Anterior cingulate cortex (tissue), 58 donors: ENCODE results near the gene PTS.

Experiments used
- DNase-seq, 58 donors: peaks; one replicate each; lab custom pipeline; 2025; lab: John Stamatoyannopoulos, UW

Gene PTS

GRCh38 chr11:112253605-112254242 lies 27.5 kb downstream of the PTS start:
- no peak for DNase-seq

- DNase-seq = peak in 20 of 58 donors; percentile 1 to 36 (median 6)
Measured at GRCh38 chr11:112255067-112255720, 29.0 kb downstream of the PTS start.

GRCh38 chr11:112260490-112260889 lies 34.3 kb downstream of the PTS start, which contains the start of gene PLET1:
Gene PLET1, minus strand, starts transcription at chr11:112260860. Its CDS starts 271 bp downstream, at chr11:112260589.
- DNase-seq = no peak

DNA sequence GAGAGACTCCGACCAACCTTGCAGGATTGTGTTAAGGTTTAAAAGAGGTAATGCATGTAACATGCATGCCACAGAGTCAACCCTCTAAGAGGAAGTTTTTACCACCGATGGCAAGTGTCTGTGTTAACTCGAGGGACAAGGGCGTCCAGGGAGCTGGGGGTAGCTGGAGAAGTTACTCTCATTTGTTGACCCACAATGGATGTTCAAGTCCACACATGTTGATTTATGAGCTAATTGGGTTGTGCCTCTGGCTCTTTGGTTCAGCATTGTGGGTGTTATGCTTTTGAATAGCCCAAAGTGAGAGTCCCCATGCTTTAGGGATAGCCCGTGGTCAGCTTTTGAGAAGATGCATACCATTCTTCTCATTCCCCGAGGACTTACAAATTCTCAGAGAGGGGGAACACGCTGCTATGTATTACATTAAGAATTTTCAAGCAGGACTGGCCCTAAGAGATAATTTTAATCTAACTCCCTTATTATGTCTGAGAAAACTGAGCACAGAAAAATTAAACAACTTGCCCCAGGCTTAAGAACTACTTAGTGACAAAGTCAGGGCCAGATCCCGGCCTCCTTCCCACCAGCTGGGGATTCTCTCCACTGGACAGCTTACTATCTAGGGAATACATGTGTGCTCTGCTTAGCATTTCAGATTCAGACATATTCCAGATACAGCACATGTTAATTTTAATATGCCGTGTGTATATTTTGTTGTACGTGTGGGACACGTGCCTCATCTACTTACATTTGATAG lies 39.6 kb downstream of the PTS start:
- DNase-seq = no peak

DNA sequence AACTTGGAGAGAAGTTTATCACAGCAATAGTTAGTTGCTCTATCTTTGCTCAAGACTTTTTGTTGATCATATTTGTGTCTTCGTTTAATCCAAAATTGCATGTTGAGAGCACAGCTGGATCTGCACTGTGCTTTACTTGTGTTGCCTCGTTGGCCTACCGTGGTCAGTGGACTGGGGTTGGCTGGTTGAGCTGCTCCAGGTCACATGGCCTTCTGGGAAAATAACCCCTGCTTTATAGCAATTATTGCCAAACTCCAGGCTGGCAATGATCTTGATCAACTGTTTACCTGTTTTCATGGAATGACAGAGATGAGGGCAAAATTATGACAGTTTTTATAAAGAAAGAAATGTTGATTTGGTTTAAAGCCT lies 40.2 kb downstream of the PTS start:
- no peak for DNase-seq

GRCh38 chr11:112267188-112267591 lies 41.0 kb downstream of the PTS start:
- no peak for DNase-seq

GRCh38 chr11:112268406-112268805 lies 42.2 kb downstream of the PTS start:
- no peak for DNase-seq

- no peak for DNase-seq
Measured at GRCh38 chr11:112269139-112269538, 42.9 kb downstream of the PTS start.

- DNase-seq = no peak
Measured at GRCh38 chr11:112270551-112271180, 44.4 kb downstream of the PTS start.

DNA sequence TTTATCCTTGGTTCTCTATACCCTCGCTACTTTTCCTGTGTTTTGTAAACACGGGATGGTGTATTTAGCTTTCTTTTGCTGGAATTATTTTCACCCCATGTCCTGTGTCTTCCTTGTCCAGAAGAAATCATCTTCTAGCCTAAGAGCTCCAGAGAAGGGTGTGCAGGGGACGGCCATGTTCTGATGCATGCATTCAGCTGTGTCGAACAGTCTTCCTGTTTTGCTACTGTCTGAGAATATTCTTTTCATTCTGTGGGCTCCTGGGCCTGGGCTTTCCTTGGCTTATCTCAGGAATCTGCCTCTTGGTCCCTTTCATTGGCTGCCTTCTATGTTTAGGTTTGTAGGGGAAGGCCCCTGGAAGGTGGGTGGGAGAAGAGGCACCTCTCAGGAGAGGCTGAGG lies 45.0 kb downstream of the PTS start:
- no peak for DNase-seq

DNA sequence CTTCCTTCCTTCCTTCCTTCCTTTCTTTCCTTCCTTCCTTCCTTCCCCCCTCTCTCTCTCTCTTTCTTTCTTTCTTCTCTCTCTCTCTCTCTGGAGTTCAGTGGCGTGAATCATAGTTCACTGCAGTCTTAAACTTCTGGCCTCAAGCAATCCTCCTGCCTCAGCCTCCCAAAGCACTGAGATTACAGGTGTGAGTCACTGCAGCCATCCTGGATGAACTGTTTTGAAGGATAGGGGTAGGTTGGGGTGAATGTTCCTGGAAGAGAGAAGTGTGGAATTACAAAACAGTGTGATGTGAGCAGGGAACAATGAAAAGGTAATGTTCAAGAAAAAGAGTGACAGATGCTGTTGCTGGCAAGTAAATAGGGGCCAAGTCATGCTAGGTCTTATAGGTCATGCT lies 46.8 kb downstream of the PTS start:
- DNase-seq = no peak

DNA sequence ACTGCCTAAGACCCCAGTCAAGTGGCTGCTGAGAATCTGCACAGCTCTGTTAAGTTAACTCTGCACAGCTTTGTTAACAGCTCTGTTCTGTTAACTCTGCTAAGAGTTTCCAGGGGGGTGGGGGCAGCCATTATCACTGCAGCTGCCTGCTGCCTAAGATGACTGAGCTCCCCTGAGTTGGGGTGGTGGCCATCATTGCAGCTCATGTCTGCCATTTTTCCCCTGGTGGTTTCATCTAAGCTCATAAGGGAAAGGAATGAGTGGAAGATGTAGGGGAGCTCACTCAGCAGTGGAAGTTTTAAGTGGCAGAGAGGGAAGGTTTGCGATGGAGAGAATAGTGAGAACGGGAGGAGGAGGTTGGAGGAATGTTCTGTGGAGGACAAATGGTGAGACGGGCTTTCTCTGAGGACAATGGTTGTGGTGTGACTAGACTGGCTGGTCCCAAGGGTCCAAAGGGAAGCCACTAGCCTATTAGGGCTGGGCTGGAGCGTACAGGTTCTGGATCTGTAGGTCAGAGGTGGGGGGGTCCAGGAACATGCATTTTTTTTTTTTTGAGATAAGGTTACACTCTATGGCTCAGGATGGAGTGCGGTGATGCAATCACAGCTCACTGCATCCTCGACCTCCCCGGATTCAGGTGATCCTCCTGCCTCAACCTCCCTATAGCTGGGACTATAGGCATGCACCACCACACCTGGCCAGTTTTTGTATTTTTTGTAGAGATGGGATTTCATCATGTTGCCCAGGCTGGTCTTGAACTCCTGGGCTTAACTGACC lies 48.0 kb downstream of the PTS start:
- DNase-seq = no peak

DNA sequence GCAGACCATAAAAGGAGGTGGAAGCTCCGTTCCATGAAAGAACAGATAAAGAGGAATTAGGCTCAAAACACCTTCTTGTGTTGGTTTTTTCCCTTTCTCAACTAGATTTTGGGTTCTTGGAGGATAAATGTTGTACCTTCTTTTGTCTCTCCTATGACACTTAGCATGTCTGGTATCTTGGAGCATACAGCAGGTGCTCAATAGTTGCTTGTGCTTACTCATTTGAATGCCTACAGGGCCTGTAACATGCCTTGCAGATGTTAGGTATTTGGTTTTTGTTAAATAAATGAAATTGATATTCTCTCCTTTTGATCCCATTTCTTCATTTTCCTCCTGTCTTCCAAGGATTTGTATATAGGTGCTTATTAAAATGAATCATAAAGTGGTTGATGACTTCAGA lies 50.8 kb downstream of the PTS start:
- DNase-seq = no peak

DNA sequence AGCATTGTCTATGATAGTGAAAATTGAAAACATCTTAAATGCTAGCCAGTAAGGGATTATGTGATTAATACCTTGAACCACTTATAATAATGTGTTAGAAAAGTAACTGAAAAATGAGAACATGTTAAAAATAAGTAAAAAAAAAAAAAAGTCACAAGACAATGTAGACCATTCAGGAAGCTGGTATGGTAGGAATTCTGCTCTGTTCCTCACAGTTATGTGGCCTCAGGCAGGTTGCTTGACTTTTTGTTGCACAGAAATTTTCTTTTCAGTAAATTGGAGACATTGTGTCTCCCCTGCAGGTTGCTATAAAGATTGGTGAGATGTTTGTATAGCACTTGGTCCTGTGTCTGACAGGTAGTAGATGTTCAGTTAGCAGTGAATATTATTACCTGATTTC lies 51.7 kb downstream of the PTS start:
- DNase-seq = no peak

GRCh38 chr11:112278803-112279202 lies 52.6 kb downstream of the PTS start:
- no peak for DNase-seq

GRCh38 chr11:112279901-112280267 lies 53.7 kb downstream of the PTS start:
- peak in 50 of 58 donors; percentile 19 to 86 (median 55) for DNase-seq

DNA sequence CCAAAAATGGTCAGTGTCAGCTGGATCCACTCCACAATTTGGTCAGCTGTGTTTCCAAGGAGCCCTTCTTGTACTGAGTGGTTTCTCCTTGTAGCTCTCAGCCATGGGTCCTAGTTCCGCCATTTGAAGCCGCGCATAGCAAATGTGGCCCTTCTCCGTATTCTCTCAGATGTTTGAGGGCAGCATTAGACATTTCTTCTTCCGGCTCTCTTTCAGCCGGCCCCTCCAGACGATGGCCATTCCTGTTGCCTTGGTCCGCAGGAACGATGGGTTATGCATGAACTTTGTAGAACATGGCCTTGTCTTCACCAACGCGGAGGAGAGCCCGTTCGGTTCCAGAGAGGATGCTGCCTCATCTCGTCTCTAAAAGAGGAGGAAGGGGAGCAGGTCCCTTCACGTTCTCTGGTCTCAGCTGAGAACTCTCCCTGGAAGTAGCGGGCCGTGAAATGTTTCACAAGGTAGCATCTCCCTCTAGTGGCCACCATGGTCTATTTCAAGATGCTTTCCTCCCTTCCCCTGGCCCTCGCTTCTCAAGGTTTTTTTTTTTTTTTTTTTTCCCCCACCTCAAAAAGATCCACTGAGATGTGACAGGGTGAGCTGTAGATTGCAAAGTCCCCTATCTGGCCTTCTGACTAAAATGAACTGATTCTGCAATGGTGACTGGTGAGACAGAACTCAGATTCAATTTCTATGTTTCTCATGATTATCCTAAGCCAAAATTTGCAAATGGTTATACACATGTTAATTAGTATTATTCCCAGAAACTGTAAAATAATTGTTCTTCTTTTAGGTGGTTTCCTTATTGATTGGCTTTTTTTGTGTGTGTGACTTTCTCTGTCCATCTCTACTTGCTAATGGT lies 54.3 kb downstream of the PTS start:
- peak in 53 of 58 donors; percentile 8 to 81 (median 56) for DNase-seq

DNA sequence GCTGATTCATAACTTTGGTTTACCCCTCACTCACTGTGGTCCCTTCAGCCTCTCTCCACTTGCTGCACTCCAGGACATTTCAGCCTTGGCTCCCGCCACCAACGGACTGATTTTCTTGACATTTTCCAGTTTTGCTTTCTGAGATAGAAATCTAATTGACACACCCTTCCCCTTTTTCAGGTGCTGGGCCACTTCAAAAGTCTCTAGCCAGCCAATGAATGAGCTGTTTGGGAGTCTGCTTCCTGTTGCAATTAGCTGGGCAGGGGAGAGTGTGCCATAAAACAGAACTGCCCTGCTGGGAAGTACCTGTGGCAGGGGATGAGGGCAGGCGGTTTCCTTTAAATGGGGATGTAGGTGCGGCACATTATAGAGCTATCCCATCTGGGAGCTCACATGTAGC lies 55.5 kb downstream of the PTS start:
- DNase-seq = no peak
